Measurements from ENCODE around the gene STK33. TPM values are rescaled to one million over a fixed set of nuclear protein-coding genes. Genes with fewer than 3 reads are reported as not detected.

Gene STK33
- total and polyA plus RNA-seq, 12 donors = 6.9 to 37.9 (median 30.1) TPM

DNA sequence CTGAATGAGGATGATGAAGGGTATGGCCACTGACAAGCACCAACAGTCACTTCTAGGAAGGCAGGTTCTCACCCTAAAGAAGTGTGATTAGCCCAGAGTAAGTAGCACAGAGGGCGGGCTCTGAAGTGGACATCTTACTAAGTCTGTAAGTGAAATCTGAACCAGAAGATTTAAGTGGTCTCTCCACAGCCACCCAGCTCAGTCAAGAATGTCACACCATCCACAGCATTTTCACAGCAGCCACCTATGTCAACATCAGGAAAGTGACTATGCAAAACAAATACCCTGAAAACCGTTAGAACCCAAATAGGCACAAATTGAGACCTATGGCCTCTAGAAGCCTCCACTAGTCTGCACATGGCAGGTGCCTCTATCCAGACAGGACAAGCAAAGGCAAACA is 23.0 kb upstream of the STK33 start:
- Histone ChIP-seq H3K36me3 (peaks cover 0 to 74% (median 6%) of the 10 kb centered on the region in 9 donors), H3K9me3 (no peaks in the 10 kb centered on the region), H3K4me1 (peaks cover 0 to 8% (median 0%) of the 10 kb centered on the region in 9 donors), H3K27ac (no peak overlapping the region), H3K4me3 (no peak overlapping the region), H3K27me3 (no peaks in the 10 kb centered on the region)
- TF ChIP-seq, protein P1, sequence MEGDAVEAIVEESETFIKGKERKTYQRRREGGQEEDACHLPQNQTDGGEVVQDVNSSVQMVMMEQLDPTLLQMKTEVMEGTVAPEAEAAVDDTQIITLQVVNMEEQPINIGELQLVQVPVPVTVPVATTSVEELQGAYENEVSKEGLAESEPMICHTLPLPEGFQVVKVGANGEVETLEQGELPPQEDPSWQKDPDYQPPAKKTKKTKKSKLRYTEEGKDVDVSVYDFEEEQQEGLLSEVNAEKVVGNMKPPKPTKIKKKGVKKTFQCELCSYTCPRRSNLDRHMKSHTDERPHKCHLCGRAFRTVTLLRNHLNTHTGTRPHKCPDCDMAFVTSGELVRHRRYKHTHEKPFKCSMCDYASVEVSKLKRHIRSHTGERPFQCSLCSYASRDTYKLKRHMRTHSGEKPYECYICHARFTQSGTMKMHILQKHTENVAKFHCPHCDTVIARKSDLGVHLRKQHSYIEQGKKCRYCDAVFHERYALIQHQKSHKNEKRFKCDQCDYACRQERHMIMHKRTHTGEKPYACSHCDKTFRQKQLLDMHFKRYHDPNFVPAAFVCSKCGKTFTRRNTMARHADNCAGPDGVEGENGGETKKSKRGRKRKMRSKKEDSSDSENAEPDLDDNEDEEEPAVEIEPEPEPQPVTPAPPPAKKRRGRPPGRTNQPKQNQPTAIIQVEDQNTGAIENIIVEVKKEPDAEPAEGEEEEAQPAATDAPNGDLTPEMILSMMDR (IDR thresholded peaks at IDR 0.05) = no peak
- DNase-seq (no peak), ATAC-seq (no peak)
- 83 to 85% methylated on average over 2 of the region's 2 CpGs for WGBS, 2 donors
- intact Hi-C loops (cut with DNase I) = no loop called here

GRCh38 chr11:8615291-8616032 is 21.4 kb upstream of the STK33 start:
- Histone ChIP-seq H3K4me3 (no peak overlapping the region), H3K27me3 (no peaks in the 10 kb centered on the region), H3K4me1 (peaks cover 0 to 7% (median 0%) of the 10 kb centered on the region in 9 donors), H3K36me3 (peaks cover 0 to 58% (median 6%) of the 10 kb centered on the region in 9 donors), H3K9me3 (no peaks in the 10 kb centered on the region), H3K27ac (no peak overlapping the region)
- intact Hi-C loops (cut with DNase I) = no loop called here
- TF ChIP-seq, protein P1 (IDR thresholded peaks at IDR 0.05) = no peak
- 93 to 95% methylated on average over 4 of the region's 4 CpGs for WGBS, 2 donors
- ATAC-seq (no peak), DNase-seq (no peak)

GRCh38 chr11:8614497-8614896 is 20.5 kb upstream of the STK33 start:
- no peak overlapping the region for H3K4me3 ChIP-seq
- H3K27ac ChIP-seq = no peak overlapping the region
- H3K36me3 ChIP-seq = peaks cover 0 to 49% (median 6%) of the 10 kb centered on the region in 9 donors
- TF ChIP-seq, protein P1 (IDR thresholded peaks at IDR 0.05) = no peak
- H3K9me3 ChIP-seq = no peaks in the 10 kb centered on the region
- intact Hi-C loops (cut with DNase I) = no loop called here
- no peaks in the 10 kb centered on the region for H3K27me3 ChIP-seq
- WGBS, 2 donors = 91 to 94% methylated on average over 4 of the region's 4 CpGs
- DNase-seq = no peak
- peaks cover 0 to 7% (median 0%) of the 10 kb centered on the region in 9 donors for H3K4me1 ChIP-seq
- ATAC-seq = no peak

DNA sequence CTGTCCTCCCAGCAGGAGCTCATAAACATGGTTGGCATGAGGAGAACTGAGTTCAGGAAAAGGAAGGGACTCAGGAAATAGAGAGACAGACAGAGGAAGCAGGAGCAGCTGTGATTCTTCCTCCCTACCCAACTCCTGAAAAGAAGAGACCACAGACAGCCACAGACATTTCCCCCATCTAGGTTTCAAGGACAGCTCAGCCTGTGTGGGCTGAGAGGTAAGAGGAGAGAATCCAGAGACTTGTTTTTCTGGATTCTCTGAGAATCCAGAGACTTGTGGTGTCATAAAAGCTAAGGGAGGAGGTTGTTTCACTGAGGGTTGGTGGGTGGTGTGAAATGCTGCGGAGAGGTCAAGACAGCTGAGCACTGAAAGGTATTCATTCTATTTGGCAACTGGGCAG is 19.0 kb upstream of the STK33 start:
- Histone ChIP-seq H3K27ac (no peak overlapping the region), H3K36me3 (peaks cover 0 to 35% (median 6%) of the 10 kb centered on the region in 9 donors), H3K4me3 (no peak overlapping the region), H3K27me3 (no peaks in the 10 kb centered on the region), H3K4me1 (peaks cover 0 to 7% (median 0%) of the 10 kb centered on the region in 9 donors), H3K9me3 (no peaks in the 10 kb centered on the region)
- DNase-seq = no peak
- intact Hi-C loops (cut with DNase I) = no loop called here
- no peak for ATAC-seq
- TF ChIP-seq, protein P1 (IDR thresholded peaks at IDR 0.05) = no peak
- WGBS, 2 donors = 83 to 85% methylated on average over 1 of the region's 1 CpG

Data from heart right ventricle (tissue), 16 donors.